22Rv1 (cell line): ENCODE measurements around the gene GRAMD4.

ENCODE experiments used
- ZFX ChIP-seq: fragments of 450-650 bp; IDR thresholded peaks from 2 replicates; pipeline ENCODE4 v1.6.1; 2017; ENCODE audit warnings: antibody characterized with exemption, borderline replicate concordance
- TF ChIP-seq, protein P1 (sequence below): fragments of 450-650 bp; IDR thresholded peaks from 2 replicates; pipeline ENCODE4 v1.5.1; 2017; ENCODE audit warnings: mild to moderate bottlenecking

DNA sequence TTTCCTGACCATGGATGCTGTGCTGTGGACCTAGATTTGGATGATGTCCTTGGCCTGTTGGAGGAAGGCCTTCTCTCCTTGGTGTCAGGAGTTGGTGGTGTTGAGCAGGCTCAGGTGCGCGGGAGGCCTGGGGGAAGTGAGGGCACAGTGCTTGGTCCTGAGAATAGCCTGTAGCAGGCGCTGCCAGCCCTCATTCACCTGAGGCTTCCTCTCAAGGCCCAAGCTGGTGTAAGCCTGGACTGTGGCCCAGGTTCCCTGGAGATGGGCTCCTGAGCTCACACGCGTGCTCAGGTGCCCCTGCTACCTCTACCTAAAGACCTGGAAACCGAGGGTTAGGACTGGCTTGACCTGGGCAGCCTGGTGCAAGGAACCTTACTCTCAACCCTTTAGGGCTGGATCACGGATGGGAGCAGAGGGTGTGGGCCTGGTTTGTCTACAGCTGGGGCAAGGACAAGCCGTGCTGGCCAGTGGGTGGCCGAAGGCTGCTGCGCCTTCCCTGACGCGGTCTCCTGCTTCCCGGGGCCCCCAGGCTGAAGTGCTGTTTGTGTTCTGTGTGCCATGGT is 7.8 kb upstream of the GRAMD4 start:
- TF ChIP-seq, protein P1, sequence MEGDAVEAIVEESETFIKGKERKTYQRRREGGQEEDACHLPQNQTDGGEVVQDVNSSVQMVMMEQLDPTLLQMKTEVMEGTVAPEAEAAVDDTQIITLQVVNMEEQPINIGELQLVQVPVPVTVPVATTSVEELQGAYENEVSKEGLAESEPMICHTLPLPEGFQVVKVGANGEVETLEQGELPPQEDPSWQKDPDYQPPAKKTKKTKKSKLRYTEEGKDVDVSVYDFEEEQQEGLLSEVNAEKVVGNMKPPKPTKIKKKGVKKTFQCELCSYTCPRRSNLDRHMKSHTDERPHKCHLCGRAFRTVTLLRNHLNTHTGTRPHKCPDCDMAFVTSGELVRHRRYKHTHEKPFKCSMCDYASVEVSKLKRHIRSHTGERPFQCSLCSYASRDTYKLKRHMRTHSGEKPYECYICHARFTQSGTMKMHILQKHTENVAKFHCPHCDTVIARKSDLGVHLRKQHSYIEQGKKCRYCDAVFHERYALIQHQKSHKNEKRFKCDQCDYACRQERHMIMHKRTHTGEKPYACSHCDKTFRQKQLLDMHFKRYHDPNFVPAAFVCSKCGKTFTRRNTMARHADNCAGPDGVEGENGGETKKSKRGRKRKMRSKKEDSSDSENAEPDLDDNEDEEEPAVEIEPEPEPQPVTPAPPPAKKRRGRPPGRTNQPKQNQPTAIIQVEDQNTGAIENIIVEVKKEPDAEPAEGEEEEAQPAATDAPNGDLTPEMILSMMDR = no peak
- TF ChIP-seq ZFX = no peak
